HG02884 (cell line): ENCODE results near the gene MYLK.
"Not testable (repeated sequence)": the region's sequence is repeated elsewhere in the genome, so short reads cannot be mapped to it uniquely, and the experiment has no call there.

Experiments used
- ATAC-seq: cut with Tn5 transposase; IDR thresholded peaks from one replicate; pipeline ENCODE4 v1.9.1; 2021; ENCODE audit warnings: mild to moderate bottlenecking, moderate library complexity; ENCODE audit not compliant: unreplicated experiment

Gene MYLK

GRCh38 chr3:123632161-123632655 is 251.9 kb downstream of the MYLK start:
- no peak for ATAC-seq

- no peak for ATAC-seq
Measured at GRCh38 chr3:123629747-123630047, 254.4 kb downstream of the MYLK start.

- ATAC-seq, result no peak
Measured at GRCh38 chr3:123628996-123629746, 255.0 kb downstream of the MYLK start.

GRCh38 chr3:123627673-123628670 is 256.2 kb downstream of the MYLK start:
- ATAC-seq, result no peak

GRCh38 chr3:123626881-123627280 is 257.3 kb downstream of the MYLK start:
- no peak for ATAC-seq

- no peak for ATAC-seq
Measured at GRCh38 chr3:123624302-123624701, 259.8 kb downstream of the MYLK start.

GRCh38 chr3:123623346-123623880 is 260.7 kb downstream of the MYLK start:
- ATAC-seq, result no peak

- no peak for ATAC-seq
Measured at GRCh38 chr3:123622766-123623165, 261.4 kb downstream of the MYLK start.

- ATAC-seq, result no peak
Measured at GRCh38 chr3:123621850-123622189, 262.3 kb downstream of the MYLK start.

- ATAC-seq, result no peak
Measured at GRCh38 chr3:123621186-123621849, 262.8 kb downstream of the MYLK start.

GRCh38 chr3:123620343-123620742 is 263.8 kb downstream of the MYLK start:
- no peak for ATAC-seq

GRCh38 chr3:123618768-123619484 is 265.2 kb downstream of the MYLK start:
- ATAC-seq, result no peak

GRCh38 chr3:123618076-123618708 is 265.9 kb downstream of the MYLK start:
- ATAC-seq, result no peak

- ATAC-seq, result no peak
Measured at GRCh38 chr3:123616593-123616992, 267.5 kb downstream of the MYLK start.

- no peak for ATAC-seq
Measured at GRCh38 chr3:123613543-123613942, 270.6 kb downstream of the MYLK start.

GRCh38 chr3:123611674-123612073 is 272.5 kb downstream of the MYLK start:
- ATAC-seq, result not testable (repeated sequence)

- no peak for ATAC-seq
Measured at GRCh38 chr3:123611082-123611481, 273.1 kb downstream of the MYLK start.

- peak; percentile 77 for ATAC-seq
Measured at GRCh38 chr3:123610331-123610730, 273.8 kb downstream of the MYLK start.

GRCh38 chr3:123609063-123609462 is 275.1 kb downstream of the MYLK start:
- ATAC-seq, result no peak
